ENCODE measurements around the gene CDC42BPA.
"Not testable (repeated sequence)": the region's sequence is repeated elsewhere in the genome, so short reads cannot be mapped to it uniquely, and the experiment has no call there.

Gene CDC42BPA

DNA sequence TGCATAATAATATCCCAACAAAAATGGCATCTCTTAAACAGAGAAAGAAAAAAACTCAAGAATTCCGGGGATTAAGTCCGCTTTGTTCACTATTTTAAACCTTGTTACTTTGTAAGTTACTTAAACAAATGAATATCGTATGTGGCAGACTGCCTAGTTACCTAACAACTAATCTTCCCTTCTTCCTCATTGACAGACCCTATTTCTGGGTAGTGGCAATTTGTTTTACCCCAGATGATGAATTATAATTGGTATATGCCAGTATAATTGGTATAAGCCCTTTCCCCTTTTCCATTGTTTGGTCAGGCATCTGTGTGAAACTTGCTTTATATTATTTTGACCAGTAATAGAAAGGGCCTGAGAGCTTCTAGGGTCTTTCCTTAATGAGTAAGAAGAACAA is 52.4 kb downstream of the CDC42BPA start:
- in situ Hi-C loops (cut with HindIII; ENCODE audit: low sequenced_read_pairs): no loop called here

DNA sequence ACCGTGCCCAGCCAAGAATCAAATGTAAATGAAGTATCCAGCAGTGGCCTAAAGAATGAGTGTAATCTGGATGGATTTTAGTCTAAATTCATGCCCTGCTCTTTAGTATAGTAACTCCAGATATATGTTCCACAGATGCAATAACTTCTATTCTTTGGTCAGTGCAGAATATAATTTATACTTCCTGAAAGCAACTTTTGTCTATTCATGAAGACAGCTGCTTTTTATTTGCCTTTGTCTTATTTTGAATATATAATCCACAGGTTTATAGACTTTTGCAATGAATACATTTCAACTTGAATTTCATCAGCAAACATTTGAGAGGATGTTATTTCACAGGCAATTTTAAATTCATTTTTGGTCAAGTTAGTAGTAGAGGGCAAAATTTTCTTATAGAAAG is 54.4 kb downstream of the CDC42BPA start:
- in situ Hi-C loops (cut with HindIII; ENCODE audit: low sequenced_read_pairs): no loop called here

DNA sequence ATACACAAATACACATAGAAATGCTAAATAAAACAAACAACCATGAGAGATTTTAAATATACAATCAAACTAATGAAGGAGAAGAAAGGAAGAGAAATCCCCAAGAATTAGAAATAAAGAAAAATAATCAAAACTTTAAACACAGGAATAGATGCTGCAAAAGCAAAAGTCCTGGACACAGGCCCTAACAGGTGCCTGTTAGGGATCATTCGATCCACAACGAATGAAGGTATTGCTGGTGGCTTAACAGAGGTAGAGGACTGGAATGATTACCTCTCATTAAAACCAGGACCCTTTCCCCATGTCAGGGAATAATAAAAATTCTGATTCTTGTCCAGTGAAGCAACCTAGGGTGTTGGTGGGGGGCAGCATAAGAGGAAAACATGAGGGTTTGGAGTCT is 56.8 kb downstream of the CDC42BPA start:
- in situ Hi-C loops (cut with HindIII; ENCODE audit: low sequenced_read_pairs): no loop called here

DNA sequence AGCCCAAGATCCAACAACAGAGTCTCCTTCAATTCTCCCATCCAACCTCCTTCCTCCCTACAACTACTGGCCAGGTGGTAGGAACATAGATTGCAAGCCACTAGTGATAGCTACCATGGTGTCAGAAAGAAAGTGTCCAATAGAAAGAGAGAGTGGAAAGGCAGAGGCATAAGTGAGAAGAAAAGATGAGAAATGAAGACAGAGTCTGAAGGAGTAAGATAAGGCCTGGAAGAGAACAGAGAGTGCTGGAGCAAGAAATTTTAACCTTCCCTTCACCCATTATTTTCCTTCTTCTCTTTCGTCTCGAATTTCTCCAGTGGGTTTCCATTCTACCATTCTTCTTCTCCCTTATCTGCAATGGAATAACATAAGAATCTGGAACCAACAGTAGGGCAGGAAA is 57.9 kb downstream of the CDC42BPA start:
- in situ Hi-C loops (cut with HindIII; ENCODE audit: low sequenced_read_pairs): no loop called here

DNA sequence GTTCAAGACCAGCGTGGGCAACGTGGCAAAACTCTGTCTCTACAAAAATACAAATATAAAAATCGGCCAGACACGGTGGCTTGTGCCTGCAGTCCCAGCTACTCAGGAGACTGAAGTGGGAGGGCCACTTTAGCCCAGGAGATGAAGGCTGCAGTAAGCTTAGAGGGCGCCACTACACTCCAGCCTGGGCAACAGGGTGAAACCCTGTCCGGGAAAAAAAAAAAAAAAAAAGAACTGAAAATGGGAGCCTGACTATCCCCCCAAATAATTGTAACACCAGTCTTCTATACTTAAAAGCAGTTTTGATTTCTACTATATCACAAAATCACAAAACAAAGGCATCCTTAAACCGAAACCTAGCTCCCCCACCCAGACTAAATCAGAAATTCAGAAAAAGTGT is 60.3 kb downstream of the CDC42BPA start:
- in situ Hi-C loops (cut with HindIII; ENCODE audit: low sequenced_read_pairs): no loop called here

DNA sequence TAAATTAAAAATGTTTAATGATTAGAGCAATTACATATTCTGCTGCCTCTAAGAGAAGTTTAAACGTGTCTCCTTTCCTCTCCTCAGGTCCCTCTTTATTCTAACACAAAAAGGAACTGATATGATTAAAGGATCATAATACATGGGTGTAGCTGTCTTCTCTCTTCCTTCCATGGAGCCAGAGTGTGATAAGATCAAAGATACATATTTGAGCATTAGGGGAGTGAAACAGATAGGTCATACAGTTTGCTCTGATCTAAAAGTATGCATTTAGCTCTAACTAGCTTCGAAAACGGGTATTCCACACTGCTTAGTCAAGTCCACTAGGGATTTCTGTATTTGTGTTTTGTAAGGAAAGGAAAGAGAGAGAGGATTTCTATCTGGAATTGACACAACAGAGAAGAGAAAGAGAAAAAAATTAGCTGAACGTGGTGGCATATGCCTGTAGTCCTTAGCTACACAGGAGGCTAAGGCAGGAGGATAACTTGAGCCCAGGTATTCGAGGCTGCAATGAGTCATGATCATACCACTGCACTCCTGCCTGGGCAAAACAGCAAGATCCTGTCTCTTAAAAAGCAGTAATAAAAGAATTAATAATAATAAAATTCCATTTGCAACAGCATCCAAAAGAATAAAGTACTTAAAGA is 63.1 kb downstream of the CDC42BPA start:
- in situ Hi-C loops (cut with HindIII; ENCODE audit: low sequenced_read_pairs): no loop called here

DNA sequence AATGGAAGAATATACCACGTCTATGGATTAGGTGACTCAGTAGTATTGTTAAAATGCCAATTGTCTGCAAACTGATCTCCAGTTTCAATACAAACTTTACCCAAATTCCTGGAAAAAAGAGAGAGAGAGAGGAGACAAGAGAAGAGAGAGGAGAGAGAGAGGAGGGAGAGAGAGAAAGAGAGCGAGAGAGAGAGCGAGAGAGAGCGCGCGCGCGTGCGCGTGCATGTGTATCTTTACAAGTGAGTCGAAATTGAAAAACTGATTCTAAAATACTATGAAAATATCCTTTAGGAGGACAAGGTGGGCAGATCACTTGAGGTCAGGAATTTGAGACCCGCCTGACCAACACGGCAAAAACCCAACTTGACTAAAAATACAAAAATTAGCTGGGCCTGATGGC is 65.2 kb downstream of the CDC42BPA start:
- in situ Hi-C loops (cut with HindIII; ENCODE audit: low sequenced_read_pairs): no loop called here

DNA sequence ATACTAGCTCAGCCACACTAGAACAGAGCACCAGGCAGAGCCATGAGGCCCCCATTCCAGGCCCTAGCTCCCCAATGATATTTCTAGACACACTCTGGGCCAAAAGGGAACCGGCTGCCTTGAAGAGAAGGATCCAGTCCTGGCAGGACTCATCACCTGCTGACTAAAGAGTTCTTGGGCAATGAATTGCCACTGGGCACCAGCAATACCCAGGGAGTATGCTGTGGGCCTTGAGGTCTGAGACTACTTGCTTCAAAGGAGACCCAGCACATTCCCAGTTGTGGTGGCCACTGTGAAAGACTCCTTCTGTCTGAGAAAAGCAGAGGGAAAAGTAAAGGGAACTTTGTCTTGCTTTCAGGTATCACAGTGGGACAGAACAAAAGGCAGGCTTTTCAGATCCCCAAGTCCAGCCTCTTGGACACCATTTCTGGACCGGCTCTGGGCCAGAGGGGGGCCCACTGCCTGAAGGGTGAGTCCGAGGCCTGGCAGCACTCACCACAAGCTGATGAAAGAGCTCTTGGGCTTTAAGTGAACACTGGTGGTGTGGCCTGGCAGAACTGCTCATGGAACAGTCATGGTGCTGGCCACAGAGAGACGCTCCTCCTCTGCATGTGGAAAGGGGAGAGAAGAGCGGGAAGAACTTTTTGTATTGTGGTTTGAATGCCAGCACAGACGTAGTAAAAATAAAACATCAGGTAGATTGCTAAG is 72.5 kb downstream of the CDC42BPA start:
- in situ Hi-C loops (cut with HindIII; ENCODE audit: low sequenced_read_pairs): no loop called here

DNA sequence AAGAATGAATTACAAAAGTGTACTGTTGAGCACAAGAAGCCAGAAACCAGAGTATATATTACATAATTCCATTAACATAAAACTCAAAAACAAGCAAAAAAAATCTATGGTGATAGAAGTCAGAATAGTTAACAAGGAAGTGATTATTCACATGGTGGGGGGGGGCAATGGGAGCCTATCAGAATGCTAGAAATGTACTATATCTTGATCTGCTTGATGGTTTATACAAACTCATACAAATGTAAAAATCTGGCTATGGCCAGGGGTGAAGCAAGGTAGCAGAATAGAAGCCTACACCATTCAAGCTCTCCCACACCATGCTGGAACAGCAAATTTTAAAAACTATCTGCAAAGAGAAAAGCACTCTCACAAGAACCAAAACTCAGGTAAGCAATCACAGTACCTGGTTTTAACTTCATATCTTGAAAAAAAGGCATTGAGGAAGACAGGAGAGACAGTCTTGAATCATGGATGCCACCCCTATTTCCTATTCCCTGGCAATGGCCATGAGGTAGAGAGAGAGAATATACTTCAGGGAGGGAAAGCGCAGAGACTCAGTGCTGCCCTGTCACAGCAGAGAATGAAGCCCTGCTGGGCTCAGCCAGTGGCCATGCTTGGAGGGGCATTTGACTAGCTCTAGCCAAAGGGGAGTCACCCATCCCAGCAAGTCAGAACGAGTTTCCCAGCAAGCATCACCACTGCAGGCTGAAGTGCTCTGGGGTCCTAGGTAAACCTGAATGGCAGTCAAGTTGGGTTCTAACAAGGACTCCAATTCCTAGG is 73.8 kb downstream of the CDC42BPA start:
- in situ Hi-C loops (cut with HindIII; ENCODE audit: low sequenced_read_pairs): no loop called here

DNA sequence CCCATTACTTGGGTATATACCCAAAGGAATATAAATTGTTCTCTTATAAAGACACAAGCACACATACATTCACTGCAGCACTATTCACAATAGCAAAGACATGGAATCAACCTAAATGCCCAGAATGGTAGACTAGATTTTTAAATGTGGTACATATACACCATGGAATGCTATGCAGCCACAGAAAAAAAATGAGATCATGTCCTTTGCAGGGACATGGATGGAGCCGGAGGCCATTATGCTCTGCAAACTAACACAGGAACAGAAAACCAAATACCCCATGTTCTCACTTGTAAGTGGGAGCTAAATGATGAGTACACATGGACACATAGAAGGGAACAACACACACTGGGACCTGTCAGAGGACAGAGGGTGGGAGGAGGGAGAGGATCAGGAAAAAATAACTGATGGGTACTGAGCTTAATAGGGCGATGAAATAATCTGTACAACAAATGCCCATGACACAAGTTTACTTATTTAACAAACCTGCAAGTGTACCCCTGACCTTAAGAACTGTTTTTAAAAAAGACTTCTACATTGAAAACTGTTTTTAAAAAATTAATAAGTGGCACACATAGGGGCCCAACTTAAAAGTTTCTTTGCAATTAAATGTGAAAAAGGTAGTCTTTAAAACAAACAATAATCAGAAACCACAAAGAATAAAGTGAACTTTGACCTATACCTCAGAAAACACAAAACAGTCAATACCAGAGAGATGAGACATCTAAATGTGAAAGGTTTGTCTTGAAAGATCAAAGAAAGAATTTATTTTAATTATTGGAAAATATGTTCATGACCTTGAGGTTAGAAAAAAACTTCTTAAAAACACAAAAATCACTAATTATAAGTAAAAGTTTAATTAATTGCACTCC is 75.2 kb downstream of the CDC42BPA start:
- in situ Hi-C loops (cut with HindIII; ENCODE audit: low sequenced_read_pairs): no loop called here

DNA sequence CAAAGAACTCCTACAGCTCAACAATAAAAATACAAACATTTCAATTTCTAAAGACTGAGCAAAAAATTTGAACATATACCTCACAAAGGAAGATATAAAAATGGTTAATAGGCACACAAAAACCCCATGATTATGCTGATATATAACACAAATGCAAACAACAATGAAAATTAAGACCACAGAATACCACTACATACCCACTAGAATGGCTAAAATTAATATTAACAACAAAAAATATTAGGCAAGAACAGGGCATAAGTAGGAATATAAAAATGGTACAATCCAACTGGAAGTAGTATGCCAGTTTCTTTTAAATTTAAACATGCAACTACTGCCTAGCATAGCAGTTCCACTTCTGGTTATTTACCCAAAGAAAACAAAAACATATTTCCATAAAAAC is 77.3 kb downstream of the CDC42BPA start:
- in situ Hi-C loops (cut with HindIII; ENCODE audit: low sequenced_read_pairs): no loop called here

DNA sequence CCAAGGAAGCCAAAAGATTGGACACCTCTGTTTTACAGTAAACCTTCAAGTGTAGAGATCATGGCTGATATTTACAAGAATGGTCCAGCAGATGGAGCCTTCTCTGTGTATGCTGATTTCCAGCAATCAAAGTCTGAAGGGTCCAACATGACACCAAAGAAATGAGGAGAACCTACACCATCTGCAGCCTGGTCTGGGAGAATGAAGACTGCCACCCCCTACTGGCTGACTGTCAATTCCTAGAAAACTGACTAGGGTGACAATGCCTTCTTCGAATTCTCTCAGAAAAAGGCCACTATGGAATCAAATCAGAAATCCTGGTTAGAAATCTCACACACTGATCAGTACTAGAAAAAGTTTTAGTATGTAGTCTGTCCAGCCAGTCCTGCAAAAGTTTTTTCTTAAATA is 83.3 kb downstream of the CDC42BPA start:
- in situ Hi-C loops (cut with HindIII; ENCODE audit: low sequenced_read_pairs): no loop called here

DNA sequence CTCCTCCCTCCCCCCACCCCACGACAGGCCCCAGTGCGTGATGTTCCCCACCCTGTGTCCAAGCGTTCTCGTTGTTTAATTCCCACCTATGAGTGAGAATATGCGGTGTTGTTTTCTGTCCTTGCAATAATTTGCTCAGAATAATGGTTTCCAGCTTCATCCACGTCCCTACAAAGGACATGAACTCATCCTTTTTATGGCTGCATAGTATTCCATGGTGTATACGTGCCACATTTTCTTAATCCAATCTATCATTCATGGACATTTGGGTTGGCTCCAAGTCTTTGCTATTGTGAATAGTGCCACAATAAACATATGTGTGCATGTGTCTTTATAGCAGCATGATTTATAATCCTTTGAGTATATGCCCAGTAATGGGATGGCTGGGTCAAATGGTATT is 87.2 kb downstream of the CDC42BPA start:
- in situ Hi-C loops (cut with HindIII; ENCODE audit: low sequenced_read_pairs): not testable (repeated sequence)

DNA sequence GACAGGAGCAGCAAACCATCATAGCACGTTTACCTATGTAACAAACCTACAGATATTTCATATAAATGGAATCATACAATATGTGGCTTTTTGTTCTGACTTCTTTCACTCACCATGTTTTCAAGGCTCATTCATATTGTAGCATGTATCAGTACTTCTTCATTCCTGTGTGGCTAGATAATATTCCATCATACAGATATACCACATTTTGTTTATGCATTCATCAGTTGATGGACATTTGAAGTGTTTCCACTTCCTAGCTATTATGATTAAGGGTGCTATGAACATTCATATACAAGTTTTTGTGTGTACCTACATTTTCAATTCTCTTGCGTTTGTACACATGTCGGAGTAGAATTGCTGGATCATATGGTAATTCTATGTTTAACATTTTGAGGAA is 90.1 kb downstream of the CDC42BPA start:
- in situ Hi-C loops (cut with HindIII; ENCODE audit: low sequenced_read_pairs): no loop called here

DNA sequence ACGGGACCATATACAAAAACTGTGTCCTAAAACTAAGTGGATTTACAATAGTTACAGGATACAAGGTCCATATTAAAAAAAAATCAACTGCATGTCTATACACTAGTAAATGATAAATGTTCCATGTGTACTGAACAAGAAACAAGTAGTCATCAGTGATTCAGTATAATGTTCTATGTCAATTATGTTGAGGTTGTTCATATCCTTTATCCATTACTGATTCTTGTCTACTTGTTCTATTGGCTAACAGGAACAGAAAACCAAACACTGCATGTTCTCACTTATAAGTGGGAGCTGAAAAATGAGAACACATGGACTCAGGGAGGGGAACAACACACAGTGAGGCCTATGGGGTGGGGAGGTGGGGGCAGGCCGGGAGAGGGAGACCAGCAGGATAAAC is 90.5 kb downstream of the CDC42BPA start:
- in situ Hi-C loops (cut with HindIII; ENCODE audit: low sequenced_read_pairs): no loop called here

DNA sequence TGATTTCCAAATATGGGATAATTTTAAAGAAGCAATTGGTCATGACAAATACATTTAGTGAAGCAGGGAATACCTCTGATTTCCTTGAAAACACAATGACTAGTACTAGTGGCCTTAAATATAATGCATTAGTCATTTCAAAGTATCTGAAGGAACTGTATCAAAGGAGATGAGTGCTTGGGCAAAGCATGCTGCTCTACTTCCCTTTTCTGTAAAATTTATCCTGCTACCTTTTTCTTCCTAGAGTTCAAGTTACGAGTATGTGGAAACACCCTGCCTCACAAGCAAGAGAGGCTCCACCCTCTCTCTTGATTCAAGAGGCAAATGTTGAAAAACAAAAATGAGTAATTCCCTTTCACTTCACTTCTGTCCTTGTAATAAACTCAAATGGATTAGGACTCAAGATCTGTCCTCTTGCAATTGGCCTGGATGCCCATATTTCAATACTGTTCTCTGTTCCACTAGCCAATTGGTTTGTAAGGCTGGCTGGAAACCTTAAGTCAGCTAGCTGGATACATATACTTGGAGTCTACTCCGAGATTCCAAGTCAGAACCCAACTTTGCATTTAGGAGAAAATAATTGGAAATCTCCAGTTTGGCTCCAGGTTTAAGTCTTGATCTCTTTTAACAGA is 92.5 kb downstream of the CDC42BPA start:
- in situ Hi-C loops (cut with HindIII; ENCODE audit: low sequenced_read_pairs): no loop called here

DNA sequence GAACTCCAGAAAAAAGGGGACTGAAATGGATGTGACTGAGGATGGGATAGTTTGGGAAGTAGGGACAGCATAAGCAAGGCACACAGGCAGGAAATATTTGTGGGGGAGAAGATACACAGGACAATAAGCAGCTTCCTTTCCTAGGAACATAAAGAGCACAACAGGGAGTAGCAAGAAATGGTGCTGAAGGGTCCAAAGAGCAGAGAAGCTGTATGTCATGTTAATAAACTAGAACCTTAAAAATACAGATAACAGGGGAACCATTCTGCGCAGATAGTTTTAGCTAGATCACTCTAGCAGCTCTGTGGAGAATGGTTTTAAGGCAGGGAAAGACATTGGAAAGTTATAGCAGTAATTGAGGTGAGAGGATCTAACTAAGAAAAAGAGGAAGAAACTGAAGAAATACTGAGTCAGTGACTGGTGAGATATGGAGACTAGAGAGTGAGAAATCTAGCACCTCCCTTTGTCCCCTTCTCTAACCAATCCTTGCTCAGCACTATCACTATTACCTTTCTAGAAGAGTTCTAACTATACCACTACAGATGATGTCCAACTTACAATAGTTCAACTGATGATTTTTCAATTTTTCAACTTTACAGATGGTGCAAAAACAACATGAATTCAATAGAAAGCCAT is 95.0 kb downstream of the CDC42BPA start:
- in situ Hi-C loops (cut with HindIII; ENCODE audit: low sequenced_read_pairs): no loop called here

DNA sequence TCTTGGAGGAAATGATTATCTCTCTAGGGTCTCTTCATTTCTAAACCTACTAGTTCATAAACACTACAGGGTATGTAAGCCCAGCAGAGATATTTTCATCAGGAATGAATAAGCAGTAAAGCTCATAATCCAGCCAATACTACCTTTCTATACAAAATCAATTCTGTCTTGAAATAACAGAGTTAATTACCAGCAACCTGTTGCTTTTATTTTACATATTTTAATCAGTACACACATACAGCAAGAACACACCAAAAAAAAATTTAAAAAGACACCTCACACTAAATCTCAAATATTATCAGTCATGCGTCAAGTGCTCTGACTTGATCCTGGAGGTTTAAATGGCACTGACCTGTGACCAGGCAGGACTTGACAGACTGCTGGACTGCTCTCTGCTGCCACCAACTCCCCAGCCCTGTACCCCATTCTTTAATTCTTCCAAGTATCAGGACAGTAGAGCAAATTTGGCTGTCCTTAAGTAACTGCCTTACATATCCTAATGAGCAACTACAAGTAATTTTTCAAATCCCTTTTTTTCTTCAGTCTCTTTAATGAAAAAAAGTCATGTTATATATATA is 98.5 kb downstream of the CDC42BPA start:
- in situ Hi-C loops (cut with HindIII; ENCODE audit: low sequenced_read_pairs): loop anchor here (5.0 kb wide), 1 partner anchor 48 kb away; no protein-coding TSS in a partner anchor

DNA sequence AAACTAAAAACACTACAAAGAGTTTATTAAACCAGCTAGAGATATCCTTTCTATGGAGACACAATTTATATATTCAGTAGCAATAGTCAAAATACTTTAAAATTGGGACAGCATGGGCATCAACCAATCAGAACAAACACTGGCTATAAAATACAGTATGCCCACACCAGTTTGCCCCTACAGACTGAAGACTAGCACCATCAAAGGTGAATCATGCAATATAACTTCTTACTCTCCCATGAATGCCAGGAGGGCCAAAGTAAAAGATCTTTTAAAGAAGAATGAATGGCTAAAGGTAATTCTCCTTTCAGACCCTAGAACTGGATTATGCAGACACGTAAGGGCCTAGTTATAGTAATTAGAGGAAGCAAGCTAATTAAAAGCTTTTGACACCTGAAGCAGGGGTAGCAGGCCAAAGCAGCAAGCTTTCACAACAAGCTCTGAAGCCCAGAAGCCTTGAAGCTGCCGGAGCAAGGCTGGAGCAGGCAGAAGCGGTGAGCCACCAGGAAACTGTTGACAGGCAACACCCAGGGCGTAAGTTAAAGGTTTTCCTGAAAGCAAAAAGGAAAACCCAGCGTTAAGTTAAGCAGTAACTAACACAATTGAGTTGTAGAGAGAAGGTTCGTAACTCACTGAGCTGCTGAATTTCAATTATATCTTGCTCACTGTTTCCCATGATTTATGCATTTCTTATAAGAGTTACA is 99.3 kb downstream of the CDC42BPA start:
- in situ Hi-C loops (cut with HindIII; ENCODE audit: low sequenced_read_pairs): loop anchor here (5.0 kb wide), 1 partner anchor 47 kb away; no protein-coding TSS in a partner anchor

Measured in endothelial cell of hepatic sinusoid (primary cell).